IMR-90 (cell line): ENCODE data around the gene KIF1A. TPM values are rescaled to one million over a fixed set of nuclear protein-coding genes. Genes with fewer than 3 reads are reported as not detected.

Experiments used
- ATAC-seq: fragments of 200-7000 bp; cut with Tn5 transposase; 2 replicates; pipeline ENCODE4 v1.9.1; 2020; ENCODE audit warnings: low read depth, mild to moderate bottlenecking, moderate library complexity
- BruUV-seq: library from RNA; stranded (reverse); fragments of 400-500 nt; replicated peaks from 2 replicates; lab custom pipeline; 2021; lab: Mats Ljungman, UMichigan
- CTCF ChIA-PET: fragments of 300-600 bp; formaldehyde crosslinking; extraction: SDS; loops from one replicate; lab custom pipeline; 2021; ENCODE audit warnings: antibody characterized with exemption; lab: Yijun Ruan, JAX
- POLR2A ChIA-PET: fragments of 300-600 bp; sonication (Branson Sonifier 250); formaldehyde crosslinking; loops from one replicate; lab custom pipeline; 2022; ENCODE audit warnings: antibody characterized with exemption; ENCODE audit not compliant: unreplicated experiment; lab: Charles Lee
- DNase-seq: peaks from one replicate; pipeline ENCODE4 v3.0.0; 2013
- H2AFZ ChIP-seq: replicated peaks from 2 replicates; pipeline ENCODE3; 2013; ENCODE audit warnings: low read length, mild to moderate bottlenecking; ENCODE audit not compliant: poor library complexity
- H2AK5ac ChIP-seq: 2 replicates; pipeline ENCODE4 v1.6.1; 2013; ENCODE audit warnings: low read depth, low read length, inconsistent platforms
- H2AK9ac ChIP-seq: replicated peaks from 2 replicates; pipeline ENCODE3; 2013; ENCODE audit warnings: mild to moderate bottlenecking, low read depth, low read length, moderate library complexity; ENCODE audit not compliant: poor library complexity
- H2BK120ac ChIP-seq: 2 replicates; pipeline ENCODE4 v1.6.1; 2013; ENCODE audit warnings: low read depth, low read length, inconsistent platforms
- H2BK15ac ChIP-seq: 3 replicates; pipeline ENCODE4 v1.6.1; 2013; ENCODE audit warnings: low read depth, low read length, inconsistent platforms
- H2BK20ac ChIP-seq: 2 replicates; pipeline ENCODE4 v1.6.1; 2013; ENCODE audit warnings: low read depth, mild to moderate bottlenecking, inconsistent platforms, low read length, moderate library complexity
- H2BK5ac ChIP-seq: 2 replicates; pipeline ENCODE4 v1.6.1; 2013; ENCODE audit warnings: mild to moderate bottlenecking, low read depth, low read length, inconsistent platforms; ENCODE audit not compliant: poor library complexity, severe bottlenecking
- H3K14ac ChIP-seq: replicated peaks from 2 replicates; pipeline ENCODE4 v1.6.1; 2013; ENCODE audit warnings: low read depth, low read length, inconsistent platforms
- H3K18ac ChIP-seq: 2 replicates; pipeline ENCODE4 v1.6.1; 2013; ENCODE audit warnings: low read depth, low read length, control low read depth
- H3K23ac ChIP-seq: 2 replicates; pipeline ENCODE4 v1.6.1; 2013; ENCODE audit warnings: low read depth, low read length, inconsistent platforms
- H3K27ac ChIP-seq: 2 replicates; pipeline ENCODE4 v1.5.1; 2013; ENCODE audit warnings: mild to moderate bottlenecking, control low read depth, low read length; ENCODE audit not compliant: insufficient read depth
- H3K27me3 ChIP-seq: 2 replicates; pipeline ENCODE4 v1.6.1; 2013; ENCODE audit warnings: low read length; ENCODE audit not compliant: control insufficient read depth, insufficient read depth
- H3K36me3 ChIP-seq: 2 replicates; pipeline ENCODE4 v1.6.1; 2013; ENCODE audit warnings: low read length, mixed read lengths; ENCODE audit not compliant: control insufficient read depth, insufficient read depth
- H3K4ac ChIP-seq: 2 replicates; pipeline ENCODE4 v1.6.1; 2013; ENCODE audit warnings: low read depth, low read length, inconsistent platforms
- H3K4me1 ChIP-seq: 2 replicates; pipeline ENCODE4 v1.6.1; 2013; ENCODE audit warnings: low read length, mixed read lengths; ENCODE audit not compliant: control insufficient read depth, insufficient read depth
- H3K4me2 ChIP-seq: 2 replicates; pipeline ENCODE4 v1.6.1; 2013; ENCODE audit warnings: low read depth, mild to moderate bottlenecking, control low read depth, low read length, moderate library complexity
- H3K4me3 ChIP-seq: 2 replicates; pipeline ENCODE4 v1.5.1; 2013; ENCODE audit warnings: low read depth, mild to moderate bottlenecking, control low read depth, low read length, moderate library complexity; ENCODE audit not compliant: insufficient read depth
- H3K56ac ChIP-seq: 2 replicates; pipeline ENCODE4 v1.6.1; 2013; ENCODE audit warnings: low read length, inconsistent platforms; ENCODE audit not compliant: insufficient read depth; ENCODE audit errors: extremely low read depth
- H3K79me1 ChIP-seq, 2 experiments: 2 replicates each; pipeline ENCODE4 v1.6.1; 2013; ENCODE audit warnings: low read length in 2 of 2, inconsistent platforms in 1 of 2, low read depth in 1 of 2
- H3K9ac ChIP-seq: 2 replicates; pipeline ENCODE4 v1.6.1; 2013; ENCODE audit warnings: low read depth, low read length, control low read depth
- H3K9me1 ChIP-seq: 2 replicates; pipeline ENCODE4 v1.6.1; 2013; ENCODE audit warnings: low read length, inconsistent platforms; ENCODE audit not compliant: insufficient read depth
- H3K9me3 ChIP-seq: 2 replicates; pipeline ENCODE4 v1.6.1; 2013; ENCODE audit warnings: low read length; ENCODE audit not compliant: control insufficient read depth, insufficient read depth
- H4K20me1 ChIP-seq: 2 replicates; pipeline ENCODE4 v1.6.1; 2013; ENCODE audit warnings: low read length, inconsistent platforms; ENCODE audit not compliant: insufficient read depth
- H4K5ac ChIP-seq: 2 replicates; pipeline ENCODE4 v1.6.1; 2013; ENCODE audit warnings: mild to moderate bottlenecking, low read depth, low read length, control low read depth
- H4K8ac ChIP-seq, 2 experiments: 2 replicates each; pipeline ENCODE4 v1.6.1; 2013; ENCODE audit warnings: low read depth in 2 of 2, low read length in 2 of 2, control low read depth in 1 of 2, inconsistent platforms in 1 of 2
- H4K91ac ChIP-seq: 2 replicates; pipeline ENCODE4 v1.6.1; 2013; ENCODE audit warnings: low read depth, low read length, inconsistent platforms; ENCODE audit not compliant: insufficient read depth
- BHLHE40 ChIP-seq: fragments of 150-350 bp; IDR thresholded peaks from 2 replicates; pipeline ENCODE4 v1.6.1; 2016; ENCODE audit warnings: mild to moderate bottlenecking, low read depth, low read length
- CEBPB ChIP-seq: IDR thresholded peaks from 2 replicates; pipeline ENCODE4 v1.6.1; 2012; ENCODE audit warnings: low read depth, low read length, improper control_type of control experiment
- CHD1 ChIP-seq: IDR thresholded peaks from 2 replicates; pipeline ENCODE4 v1.6.1; 2012; ENCODE audit warnings: low read depth, low read length, improper control_type of control experiment
- ELK1 ChIP-seq: fragments of 150-350 bp; IDR thresholded peaks from 2 replicates; pipeline ENCODE4 v1.6.1; 2016; ENCODE audit warnings: low read depth, mild to moderate bottlenecking, low read length, moderate library complexity, borderline replicate concordance
- FOS ChIP-seq: fragments of 150-350 bp; IDR thresholded peaks from 2 replicates; pipeline ENCODE4 v1.6.1; 2016; ENCODE audit warnings: low read depth, low read length
- MAFK ChIP-seq: IDR thresholded peaks from 2 replicates; pipeline ENCODE4 v1.6.1; 2012; ENCODE audit warnings: low read depth, low read length, improper control_type of control experiment
- MAZ ChIP-seq: IDR thresholded peaks from 2 replicates; pipeline ENCODE4 v1.6.1; 2012; ENCODE audit warnings: low read depth, mild to moderate bottlenecking, low read length, improper control_type of control experiment, moderate library complexity, borderline replicate concordance
- MXI1 ChIP-seq: IDR thresholded peaks from 2 replicates; pipeline ENCODE4 v1.6.1; 2012; ENCODE audit warnings: low read depth, mild to moderate bottlenecking, low read length, moderate library complexity, borderline replicate concordance
- NFE2L2 ChIP-seq: fragments of 150-350 bp; IDR thresholded peaks from 2 replicates; pipeline ENCODE4 v1.6.1; 2016; ENCODE audit warnings: low read depth, mild to moderate bottlenecking, low read length
- POLR2A ChIP-seq: IDR thresholded peaks from 2 replicates; pipeline ENCODE4 v1.6.1; 2012; ENCODE audit warnings: mild to moderate bottlenecking, low read depth, low read length
- RAD21 ChIP-seq: IDR thresholded peaks from 2 replicates; pipeline ENCODE4 v1.6.1; 2012; ENCODE audit warnings: low read length, improper control_type of control experiment
- RCOR1 ChIP-seq: IDR thresholded peaks from 2 replicates; pipeline ENCODE4 v1.6.1; 2012; ENCODE audit warnings: mild to moderate bottlenecking, low read length, improper control_type of control experiment; ENCODE audit not compliant: insufficient replicate concordance
- RFX5 ChIP-seq: IDR thresholded peaks from 2 replicates; pipeline ENCODE4 v1.8.0; 2012; ENCODE audit warnings: low read depth, mild to moderate bottlenecking, low read length, moderate library complexity
- SMC3 ChIP-seq: fragments of 150-350 bp; IDR thresholded peaks from 2 replicates; pipeline ENCODE4 v1.6.1; 2016; ENCODE audit warnings: low read depth, mild to moderate bottlenecking, antibody characterized with exemption, low read length, moderate library complexity
- USF2 ChIP-seq: fragments of 150-350 bp; IDR thresholded peaks from 2 replicates; pipeline ENCODE4 v1.6.1; 2017; ENCODE audit warnings: mild to moderate bottlenecking, antibody characterized with exemption, low read length, low read depth
- WGBS, 2 experiments: methylation state at CpG; one replicate each; pipeline versions ENCODE4 v1.1.5 to v1.1.7; 2013; ENCODE audit warnings: missing lambda C conversion rate in 2 of 2; ENCODE audit not compliant: insufficient read length in 1 of 2; ENCODE audit errors: extremely low coverage in 2 of 2; 5-methylcytosine and 5-hydroxymethylcytosine counted together
- dilution Hi-C: fragments of 300-500 bp; cut with HindIII; formaldehyde crosslinking; loops from one replicate; pipeline ENCODE4 v1.14.3; 2018; ENCODE audit warnings: low sequenced_read_pairs; ENCODE audit not compliant: unreplicated experiment
- in situ Hi-C: fragments of 300-500 bp; cut with MboI; formaldehyde crosslinking; loops from 3 replicates; pipeline ENCODE4 v1.14.3; 2019; ENCODE audit warnings: low sequenced_read_pairs, inconsistent platforms, mixed read lengths
- intact Hi-C: fragments of 100-400 bp; cut with micrococcal nuclease; formaldehyde crosslinking; loops from 2 replicates; pipeline ENCODE4 v1.10.0; 2022
- polyA plus RNA-seq, 3 experiments: library from polyadenylated mRNA; depleted of rRNA; stranded (reverse); fragments of >200 nt; gene quantifications; 2 replicates each; pipeline ENCODE4 v1.2.3, GENCODE V29; 2012; ENCODE audit warnings: low replicate concordance in 1 of 3
- total RNA-seq: library from RNA; depleted of rRNA; stranded (reverse); fragments of >200 nt; gene quantifications from 2 replicates; pipeline ENCODE4 v1.2.3, GENCODE V29; 2012
- TF ChIP-seq, protein P1 (sequence below): conservative IDR thresholded peaks from 2 replicates; pipeline ENCODE4 v1.5.1; 2012; ENCODE audit warnings: mild to moderate bottlenecking, low read depth, low read length, improper control_type of control experiment

The KIF1A gene
- total and polyA plus RNA-seq, 2 of the 4 experiments (the other 2 are of a cell fraction), result under 0.01 TPM; not detected in 1

- Histone ChIP-seq H4K5ac (no peak overlapping the region), H4K91ac (no peak overlapping the region), H3K9me3 (peaks cover 7% of the 10 kb centered on the region; the same call in 1 of the 2 replicates), H4K20me1 (no peaks in the 10 kb centered on the region), H3K4me2 (no peak overlapping the region), H3K23ac (no peak overlapping the region), H3K56ac (no peak overlapping the region), H3K4me1 (no peaks in the 10 kb centered on the region), H3K79me1 (no peaks in the 10 kb centered on the region), H3K18ac (no peak overlapping the region), H3K36me3 (no peaks in the 10 kb centered on the region), H2BK120ac (no peak overlapping the region), H4K8ac (no peak overlapping the region), H2AK5ac (no peak overlapping the region), H3K14ac (no peak overlapping the region), H3K9ac (no peak overlapping the region), H2BK20ac (no peak overlapping the region), H3K4ac (no peak overlapping the region), H2BK15ac (no peak overlapping the region), H3K27ac (no peak overlapping the region), H3K27me3 (peaks cover 69% of the 10 kb centered on the region), H2BK5ac (no peak overlapping the region), H2AFZ (no peak overlapping the region), H3K4me3 (no peak overlapping the region), H2AK9ac (peak overlapping the region; percentile 16), H3K9me1 (no peaks in the 10 kb centered on the region)
- POLR2A ChIA-PET, result no interaction called here
- TF ChIP-seq NFE2L2, result no peak
- no peak for TF ChIP-seq POLR2A
- TF ChIP-seq MXI1, result no peak
- TF ChIP-seq RCOR1, result no peak
- TF ChIP-seq MAFK, result no peak
- TF ChIP-seq RFX5, result no peak
- no peak for TF ChIP-seq ELK1
- TF ChIP-seq MAZ, result no peak
- no peak for TF ChIP-seq USF2
- no peak for TF ChIP-seq SMC3
- TF ChIP-seq, protein P1, sequence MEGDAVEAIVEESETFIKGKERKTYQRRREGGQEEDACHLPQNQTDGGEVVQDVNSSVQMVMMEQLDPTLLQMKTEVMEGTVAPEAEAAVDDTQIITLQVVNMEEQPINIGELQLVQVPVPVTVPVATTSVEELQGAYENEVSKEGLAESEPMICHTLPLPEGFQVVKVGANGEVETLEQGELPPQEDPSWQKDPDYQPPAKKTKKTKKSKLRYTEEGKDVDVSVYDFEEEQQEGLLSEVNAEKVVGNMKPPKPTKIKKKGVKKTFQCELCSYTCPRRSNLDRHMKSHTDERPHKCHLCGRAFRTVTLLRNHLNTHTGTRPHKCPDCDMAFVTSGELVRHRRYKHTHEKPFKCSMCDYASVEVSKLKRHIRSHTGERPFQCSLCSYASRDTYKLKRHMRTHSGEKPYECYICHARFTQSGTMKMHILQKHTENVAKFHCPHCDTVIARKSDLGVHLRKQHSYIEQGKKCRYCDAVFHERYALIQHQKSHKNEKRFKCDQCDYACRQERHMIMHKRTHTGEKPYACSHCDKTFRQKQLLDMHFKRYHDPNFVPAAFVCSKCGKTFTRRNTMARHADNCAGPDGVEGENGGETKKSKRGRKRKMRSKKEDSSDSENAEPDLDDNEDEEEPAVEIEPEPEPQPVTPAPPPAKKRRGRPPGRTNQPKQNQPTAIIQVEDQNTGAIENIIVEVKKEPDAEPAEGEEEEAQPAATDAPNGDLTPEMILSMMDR, result no peak
- TF ChIP-seq CEBPB, result no peak
- TF ChIP-seq CHD1, result no peak
- no peak for TF ChIP-seq BHLHE40
- no peak for TF ChIP-seq FOS
- no peak for TF ChIP-seq RAD21
- CTCF ChIA-PET, result no interaction called here
- ATAC-seq (no peak), DNase-seq (no peak)
- 58% methylated on average over 12 of the region's 17 CpGs; no CpG with 5 or more reads in 1 of the 2 experiments for WGBS, 2 experiments
- no TSS peak for BruUV-seq
- in situ Hi-C loops, result no loop called here
- intact Hi-C loops, result no loop called here
- dilution Hi-C loops, result no loop called here
Measured at GRCh38 chr2:240798327-240798905, 21.6 kb downstream of the KIF1A start.
